Measurements from ENCODE around the gene HIPK2. TPM values are rescaled to one million over a fixed set of nuclear protein-coding genes. Genes with fewer than 3 reads are reported as not detected.

HIPK2 gene
- polyA plus RNA-seq, 1 donor (not counting 4 experiments of a cell fraction or from before 2014, with no cell fraction given), result 5.8 TPM

- TF ChIP-seq CTCF (optimal IDR thresholded peaks at IDR 0.05 in 1 of 3, IDR thresholded peaks at IDR 0.05 in 1 of 3, conservative IDR thresholded peaks at IDR 0.05 in 1 of 3; ENCODE audit: extremely low read depth in 1 of 3, insufficient read depth in 2 of 3, low read length in 3 of 3), result no peak
- TF ChIP-seq EZH2 (IDR thresholded peaks at IDR 0.05; ENCODE audit: low read length), result no peak
- Histone ChIP-seq H3K9ac (ENCODE audit: control insufficient read depth, extremely low read depth, insufficient read depth, low read length) (no peak overlapping the region), H3K4me1 (ENCODE audit: control insufficient read depth, extremely low read depth, insufficient read depth, low read length) (no peaks in the 10 kb centered on the region), H4K20me1 (ENCODE audit: control insufficient read depth, extremely low read depth, insufficient read depth, low read length) (no peaks in the 10 kb centered on the region), H2AFZ (ENCODE audit: control insufficient read depth, low read length) (no peak overlapping the region), H3K79me2 (ENCODE audit: control insufficient read depth, insufficient read depth, low read length) (no peaks in the 10 kb centered on the region), H3K27me3 (ENCODE audit: control insufficient read depth, extremely low read depth, insufficient read depth, low read length) (no peaks in the 10 kb centered on the region), H3K36me3 (ENCODE audit: control insufficient read depth in 2 of 2, extremely low read depth in 1 of 2, insufficient read depth in 2 of 2, low read length in 2 of 2) (peaks cover 11% of the 10 kb centered on the region in 2 experiments), H3K4me2 (ENCODE audit: control insufficient read depth, extremely low read depth, insufficient read depth, low read depth, low read length) (no peak overlapping the region), H3K4me3 (ENCODE audit: control insufficient read depth in 2 of 3, extremely low read depth in 1 of 3, insufficient read depth in 2 of 3, low read depth in 1 of 3, low read length in 3 of 3) (no peak overlapping the region), H3K27ac (ENCODE audit: control insufficient read depth, insufficient read depth, low read length) (no peak overlapping the region), H3K9me3 (ENCODE audit: control insufficient read depth, low read depth, low read length) (no peaks in the 10 kb centered on the region), H3K9me1 (ENCODE audit: control insufficient read depth, extremely low read depth, insufficient read depth, low read length) (no peaks in the 10 kb centered on the region)
- FAIRE-seq (no peak), DNase-seq (ENCODE audit: low read depth, low spot score) (no peak)
- dilution Hi-C loops (cut with MboI; ENCODE audit: extremely low pct_ligation_motif_present, low sequenced_read_pairs), result no loop called here
These were observed 205.7 kb downstream of the HIPK2 start for GRCh38 chr7:139572071-139572470.

- no peak overlapping the region for H3K4me3 ChIP-seq (ENCODE audit: control insufficient read depth in 2 of 3, extremely low read depth in 1 of 3, insufficient read depth in 2 of 3, low read depth in 1 of 3, low read length in 3 of 3)
- H3K4me2 ChIP-seq (ENCODE audit: control insufficient read depth, extremely low read depth, insufficient read depth, low read depth, low read length), result no peak overlapping the region
- no peaks in the 10 kb centered on the region for H3K79me2 ChIP-seq (ENCODE audit: control insufficient read depth, insufficient read depth, low read length)
- no peaks in the 10 kb centered on the region for H3K9me3 ChIP-seq (ENCODE audit: control insufficient read depth, low read depth, low read length)
- FAIRE-seq (no peak), DNase-seq (ENCODE audit: low read depth, low spot score) (no peak)
- TF ChIP-seq CTCF (optimal IDR thresholded peaks at IDR 0.05 in 1 of 3, IDR thresholded peaks at IDR 0.05 in 1 of 3, conservative IDR thresholded peaks at IDR 0.05 in 1 of 3; ENCODE audit: extremely low read depth in 1 of 3, insufficient read depth in 2 of 3, low read length in 3 of 3) (no peak), EZH2 (IDR thresholded peaks at IDR 0.05; ENCODE audit: low read length) (no peak)
- H3K9ac ChIP-seq (ENCODE audit: control insufficient read depth, extremely low read depth, insufficient read depth, low read length), result no peak overlapping the region
- dilution Hi-C loops (cut with MboI; ENCODE audit: extremely low pct_ligation_motif_present, low sequenced_read_pairs), result no loop called here
- H3K36me3 ChIP-seq (ENCODE audit: control insufficient read depth in 2 of 2, extremely low read depth in 1 of 2, insufficient read depth in 2 of 2, low read length in 2 of 2), result peaks cover 11% of the 10 kb centered on the region in 2 experiments
- no peaks in the 10 kb centered on the region for H3K4me1 ChIP-seq (ENCODE audit: control insufficient read depth, extremely low read depth, insufficient read depth, low read length)
- H2AFZ ChIP-seq (ENCODE audit: control insufficient read depth, low read length), result no peak overlapping the region
- H3K27ac ChIP-seq (ENCODE audit: control insufficient read depth, insufficient read depth, low read length), result no peak overlapping the region
- no peaks in the 10 kb centered on the region for H3K27me3 ChIP-seq (ENCODE audit: control insufficient read depth, extremely low read depth, insufficient read depth, low read length)
- H4K20me1 ChIP-seq (ENCODE audit: control insufficient read depth, extremely low read depth, insufficient read depth, low read length), result no peaks in the 10 kb centered on the region
- no peaks in the 10 kb centered on the region for H3K9me1 ChIP-seq (ENCODE audit: control insufficient read depth, extremely low read depth, insufficient read depth, low read length)
These were observed 206.1 kb downstream of the HIPK2 start for GRCh38 chr7:139571651-139572050.
